ENCODE measurements around the gene PLCB1.

- no peak for TF ChIP-seq EZH2 (IDR thresholded peaks at IDR 0.05; ENCODE audit: low read length, unreplicated experiment)
- TF ChIP-seq, protein P1, sequence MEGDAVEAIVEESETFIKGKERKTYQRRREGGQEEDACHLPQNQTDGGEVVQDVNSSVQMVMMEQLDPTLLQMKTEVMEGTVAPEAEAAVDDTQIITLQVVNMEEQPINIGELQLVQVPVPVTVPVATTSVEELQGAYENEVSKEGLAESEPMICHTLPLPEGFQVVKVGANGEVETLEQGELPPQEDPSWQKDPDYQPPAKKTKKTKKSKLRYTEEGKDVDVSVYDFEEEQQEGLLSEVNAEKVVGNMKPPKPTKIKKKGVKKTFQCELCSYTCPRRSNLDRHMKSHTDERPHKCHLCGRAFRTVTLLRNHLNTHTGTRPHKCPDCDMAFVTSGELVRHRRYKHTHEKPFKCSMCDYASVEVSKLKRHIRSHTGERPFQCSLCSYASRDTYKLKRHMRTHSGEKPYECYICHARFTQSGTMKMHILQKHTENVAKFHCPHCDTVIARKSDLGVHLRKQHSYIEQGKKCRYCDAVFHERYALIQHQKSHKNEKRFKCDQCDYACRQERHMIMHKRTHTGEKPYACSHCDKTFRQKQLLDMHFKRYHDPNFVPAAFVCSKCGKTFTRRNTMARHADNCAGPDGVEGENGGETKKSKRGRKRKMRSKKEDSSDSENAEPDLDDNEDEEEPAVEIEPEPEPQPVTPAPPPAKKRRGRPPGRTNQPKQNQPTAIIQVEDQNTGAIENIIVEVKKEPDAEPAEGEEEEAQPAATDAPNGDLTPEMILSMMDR (conservative IDR thresholded peaks at IDR 0.05; ENCODE audit: low read depth, low read length): no peak
Measured at GRCh38 chr20:8126181-8126580, 5.9 kb upstream of the PLCB1 start.

Measured in PC-3 (cell line).